ENCODE measurements around the gene STAP1.
"Not testable (repeated sequence)": the region's sequence is repeated elsewhere in the genome, so short reads cannot be mapped to it uniquely, and the experiment has no call there.

GRCh38 chr4:67552146-67552792 is 6.3 kb upstream of the STAP1 start:
- not testable (repeated sequence) for TF ChIP-seq CTCF (IDR thresholded peaks at IDR 0.05; ENCODE audit: low read depth, low read length, missing input control); EGR1 (IDR thresholded peaks at IDR 0.05; ENCODE audit: low read depth in 2 of 2); REST (IDR thresholded peaks at IDR 0.05); YY1 (IDR thresholded peaks at IDR 0.05); HNF4A (conservative IDR thresholded peaks at IDR 0.05); RXRA (IDR thresholded peaks at IDR 0.05); ZBTB33 (IDR thresholded peaks at IDR 0.05); JUND (IDR thresholded peaks at IDR 0.05); TAF1 (conservative IDR thresholded peaks at IDR 0.05)
- TF ChIP-seq, protein P1, sequence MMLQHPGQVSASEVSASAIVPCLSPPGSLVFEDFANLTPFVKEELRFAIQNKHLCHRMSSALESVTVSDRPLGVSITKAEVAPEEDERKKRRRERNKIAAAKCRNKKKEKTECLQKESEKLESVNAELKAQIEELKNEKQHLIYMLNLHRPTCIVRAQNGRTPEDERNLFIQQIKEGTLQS (IDR thresholded peaks at IDR 0.05), result not testable (repeated sequence)
